A549 (cell line): ENCODE results near the gene GTPBP6.

ENCODE experiments used
- CHD4 ChIP-seq: fragments of 200-600 bp; sonication (generic); IDR thresholded peaks from 2 replicates; pipeline ENCODE4 v1.6.1; 2016; ENCODE audit warnings: antibody characterized with exemption, mild to moderate bottlenecking, borderline replicate concordance
- CTCF ChIP-seq: fragments of >200 bp; sonication (Bioruptor Twin); formaldehyde crosslinking; IDR thresholded peaks from 3 replicates; pipeline ENCODE4 v1.5.1; 2016
- FOXS1 ChIP-seq: fragments of 250-450 bp; sonication (Bioruptor Pico); IDR thresholded peaks from 2 replicates; pipeline ENCODE4 v1.5.0; 2020; ENCODE audit warnings: mild to moderate bottlenecking, moderate library complexity
- HOXA7 ChIP-seq: fragments of 250-450 bp; sonication (Bioruptor Pico); IDR thresholded peaks from 2 replicates; pipeline ENCODE4 v1.5.0; 2020; ENCODE audit warnings: mild to moderate bottlenecking, moderate library complexity
- KDM1A ChIP-seq: fragments of 200-600 bp; sonication (generic); IDR thresholded peaks from 2 replicates; pipeline ENCODE4 v1.6.1; 2016; ENCODE audit warnings: low read depth, mild to moderate bottlenecking
- KDM5A ChIP-seq: fragments of 200-600 bp; sonication (generic); IDR thresholded peaks from 2 replicates; pipeline ENCODE4 v1.6.1; 2016; ENCODE audit warnings: antibody characterized with exemption, mild to moderate bottlenecking
- NR3C1 ChIP-seq: fragments of >200 bp; sonication (Bioruptor Twin); formaldehyde crosslinking; IDR thresholded peaks from 3 replicates; pipeline ENCODE4 v1.6.1; 2017
- RCOR1 ChIP-seq: fragments of 150-350 bp; IDR thresholded peaks from 2 replicates; pipeline ENCODE4 v1.6.1; 2014; ENCODE audit warnings: antibody characterized with exemption, low read length, low read depth
- SMC3 ChIP-seq: fragments of >200 bp; sonication (Bioruptor Twin); formaldehyde crosslinking; IDR thresholded peaks from 3 replicates; pipeline ENCODE4 v1.6.1; 2018; ENCODE audit warnings: inconsistent platforms
- TF ChIP-seq, protein P1 (sequence below): fragments of >200 bp; sonication (Bioruptor Twin); formaldehyde crosslinking; IDR thresholded peaks from 2 replicates; pipeline ENCODE4 v1.6.1; 2016
- TF ChIP-seq, protein P2 (sequence below): fragments of >200 bp; sonication (Bioruptor Twin); formaldehyde crosslinking; IDR thresholded peaks from 3 replicates; pipeline ENCODE4 v1.6.1; 2016

- TF ChIP-seq CTCF (no peak), NR3C1 (no peak), CHD4 (no peak), FOXS1 (CRISPR knock-in tag) (no peak), KDM1A (no peak), KDM5A (no peak), HOXA7 (CRISPR knock-in tag) (no peak), RCOR1 (no peak), SMC3 (no peak)
- TF ChIP-seq, protein P1, sequence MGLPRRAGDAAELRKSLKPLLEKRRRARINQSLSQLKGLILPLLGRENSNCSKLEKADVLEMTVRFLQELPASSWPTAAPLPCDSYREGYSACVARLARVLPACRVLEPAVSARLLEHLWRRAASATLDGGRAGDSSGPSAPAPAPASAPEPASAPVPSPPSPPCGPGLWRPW: no peak
- TF ChIP-seq, protein P2, sequence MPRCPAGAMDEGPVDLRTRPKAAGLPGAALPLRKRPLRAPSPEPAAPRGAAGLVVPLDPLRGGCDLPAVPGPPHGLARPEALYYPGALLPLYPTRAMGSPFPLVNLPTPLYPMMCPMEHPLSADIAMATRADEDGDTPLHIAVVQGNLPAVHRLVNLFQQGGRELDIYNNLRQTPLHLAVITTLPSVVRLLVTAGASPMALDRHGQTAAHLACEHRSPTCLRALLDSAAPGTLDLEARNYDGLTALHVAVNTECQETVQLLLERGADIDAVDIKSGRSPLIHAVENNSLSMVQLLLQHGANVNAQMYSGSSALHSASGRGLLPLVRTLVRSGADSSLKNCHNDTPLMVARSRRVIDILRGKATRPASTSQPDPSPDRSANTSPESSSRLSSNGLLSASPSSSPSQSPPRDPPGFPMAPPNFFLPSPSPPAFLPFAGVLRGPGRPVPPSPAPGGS: no peak
Measured at GRCh38 chrX:311156-312129, 7.2 kb downstream of the GTPBP6 start.
